HEK293 (cell line): ENCODE results near the gene CHRM3.

Experiments
- MEIS1 ChIP-seq: sonication (generic); formaldehyde crosslinking; IDR thresholded peaks from 2 replicates; pipeline ENCODE4 v1.8.1; 2022; ENCODE audit warnings: missing genetic modification reagents, mild to moderate bottlenecking, borderline replicate concordance
- REST ChIP-seq: fragments of 450-650 bp; formaldehyde crosslinking; IDR thresholded peaks from 2 replicates; pipeline ENCODE4 v1.5.1; 2016; ENCODE audit warnings: missing biosample characterization, missing genetic modification characterization
- SETDB1 ChIP-seq: IDR thresholded peaks from one replicate; pipeline ENCODE4 v1.6.1; 2017; ENCODE audit warnings: mild to moderate bottlenecking, low read length, moderate library complexity, mixed read lengths; ENCODE audit not compliant: insufficient read length
- YY1 ChIP-seq: fragments of 450-650 bp; formaldehyde crosslinking; IDR thresholded peaks from 2 replicates; pipeline ENCODE4 v1.5.1; 2018; ENCODE audit warnings: missing biosample characterization, missing genetic modification characterization
- ZBTB1 ChIP-seq: fragments of 450-650 bp; formaldehyde crosslinking; IDR thresholded peaks from 2 replicates; pipeline ENCODE4 v1.5.1; 2016; ENCODE audit warnings: missing biosample characterization, missing genetic modification characterization
- ZNF157 ChIP-seq: fragments of 450-650 bp; formaldehyde crosslinking; IDR thresholded peaks from 2 replicates; pipeline ENCODE4 v1.5.1; 2016; ENCODE audit warnings: missing biosample characterization, missing genetic modification characterization
- ZNF449 ChIP-seq: fragments of 450-650 bp; formaldehyde crosslinking; IDR thresholded peaks from 2 replicates; pipeline ENCODE4 v1.5.1; 2017; ENCODE audit warnings: missing biosample characterization, mild to moderate bottlenecking, missing genetic modification characterization, moderate library complexity
- TF ChIP-seq, protein P1 (sequence below): fragments of 450-650 bp; formaldehyde crosslinking; IDR thresholded peaks from 2 replicates; pipeline ENCODE4 v1.5.1; 2016; ENCODE audit warnings: missing biosample characterization, missing genetic modification characterization
- TF ChIP-seq, protein P2 (sequence below): fragments of 450-650 bp; formaldehyde crosslinking; optimal IDR thresholded peaks from 2 replicates; pipeline ENCODE3; 2016; ENCODE audit warnings: missing biosample characterization, mild to moderate bottlenecking, missing genetic modification characterization
- TF ChIP-seq, protein P3 (sequence below): fragments of 450-650 bp; formaldehyde crosslinking; IDR thresholded peaks from 2 replicates; pipeline ENCODE4 v1.5.1; 2016; ENCODE audit warnings: missing biosample characterization, missing genetic modification characterization

DNA sequence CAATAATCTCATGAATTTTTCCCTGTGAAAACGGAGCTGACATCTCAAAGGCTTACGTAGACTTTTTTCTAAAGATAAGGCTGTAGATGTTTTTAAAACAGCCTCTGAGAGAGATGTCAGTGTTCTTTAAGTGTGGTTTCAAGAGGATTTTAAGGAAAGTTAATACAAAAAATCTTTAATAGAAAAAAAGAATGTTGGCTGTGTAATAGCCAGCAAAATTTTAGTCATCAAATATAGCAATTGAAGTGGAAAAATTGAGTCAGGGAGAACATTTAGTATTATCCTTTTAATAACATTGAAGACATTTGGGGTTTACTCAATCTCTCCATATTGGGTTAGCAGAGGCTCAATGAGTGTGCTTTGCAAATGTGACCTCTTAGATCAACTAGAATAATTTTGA lies 38.6 kb upstream of the CHRM3 start:
- TF ChIP-seq, protein P1, sequence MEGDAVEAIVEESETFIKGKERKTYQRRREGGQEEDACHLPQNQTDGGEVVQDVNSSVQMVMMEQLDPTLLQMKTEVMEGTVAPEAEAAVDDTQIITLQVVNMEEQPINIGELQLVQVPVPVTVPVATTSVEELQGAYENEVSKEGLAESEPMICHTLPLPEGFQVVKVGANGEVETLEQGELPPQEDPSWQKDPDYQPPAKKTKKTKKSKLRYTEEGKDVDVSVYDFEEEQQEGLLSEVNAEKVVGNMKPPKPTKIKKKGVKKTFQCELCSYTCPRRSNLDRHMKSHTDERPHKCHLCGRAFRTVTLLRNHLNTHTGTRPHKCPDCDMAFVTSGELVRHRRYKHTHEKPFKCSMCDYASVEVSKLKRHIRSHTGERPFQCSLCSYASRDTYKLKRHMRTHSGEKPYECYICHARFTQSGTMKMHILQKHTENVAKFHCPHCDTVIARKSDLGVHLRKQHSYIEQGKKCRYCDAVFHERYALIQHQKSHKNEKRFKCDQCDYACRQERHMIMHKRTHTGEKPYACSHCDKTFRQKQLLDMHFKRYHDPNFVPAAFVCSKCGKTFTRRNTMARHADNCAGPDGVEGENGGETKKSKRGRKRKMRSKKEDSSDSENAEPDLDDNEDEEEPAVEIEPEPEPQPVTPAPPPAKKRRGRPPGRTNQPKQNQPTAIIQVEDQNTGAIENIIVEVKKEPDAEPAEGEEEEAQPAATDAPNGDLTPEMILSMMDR (tag by site-specific recombination), result no peak
- TF ChIP-seq ZNF157 (tag by site-specific recombination), result no peak
- TF ChIP-seq, protein P2, sequence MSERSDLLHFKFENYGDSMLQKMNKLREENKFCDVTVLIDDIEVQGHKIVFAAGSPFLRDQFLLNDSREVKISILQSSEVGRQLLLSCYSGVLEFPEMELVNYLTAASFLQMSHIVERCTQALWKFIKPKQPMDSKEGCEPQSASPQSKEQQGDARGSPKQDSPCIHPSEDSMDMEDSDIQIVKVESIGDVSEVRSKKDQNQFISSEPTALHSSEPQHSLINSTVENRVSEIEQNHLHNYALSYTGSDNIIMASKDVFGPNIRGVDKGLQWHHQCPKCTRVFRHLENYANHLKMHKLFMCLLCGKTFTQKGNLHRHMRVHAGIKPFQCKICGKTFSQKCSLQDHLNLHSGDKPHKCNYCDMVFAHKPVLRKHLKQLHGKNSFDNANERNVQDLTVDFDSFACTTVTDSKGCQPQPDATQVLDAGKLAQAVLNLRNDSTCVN (tag by site-specific recombination), result no peak
- TF ChIP-seq, protein P3, sequence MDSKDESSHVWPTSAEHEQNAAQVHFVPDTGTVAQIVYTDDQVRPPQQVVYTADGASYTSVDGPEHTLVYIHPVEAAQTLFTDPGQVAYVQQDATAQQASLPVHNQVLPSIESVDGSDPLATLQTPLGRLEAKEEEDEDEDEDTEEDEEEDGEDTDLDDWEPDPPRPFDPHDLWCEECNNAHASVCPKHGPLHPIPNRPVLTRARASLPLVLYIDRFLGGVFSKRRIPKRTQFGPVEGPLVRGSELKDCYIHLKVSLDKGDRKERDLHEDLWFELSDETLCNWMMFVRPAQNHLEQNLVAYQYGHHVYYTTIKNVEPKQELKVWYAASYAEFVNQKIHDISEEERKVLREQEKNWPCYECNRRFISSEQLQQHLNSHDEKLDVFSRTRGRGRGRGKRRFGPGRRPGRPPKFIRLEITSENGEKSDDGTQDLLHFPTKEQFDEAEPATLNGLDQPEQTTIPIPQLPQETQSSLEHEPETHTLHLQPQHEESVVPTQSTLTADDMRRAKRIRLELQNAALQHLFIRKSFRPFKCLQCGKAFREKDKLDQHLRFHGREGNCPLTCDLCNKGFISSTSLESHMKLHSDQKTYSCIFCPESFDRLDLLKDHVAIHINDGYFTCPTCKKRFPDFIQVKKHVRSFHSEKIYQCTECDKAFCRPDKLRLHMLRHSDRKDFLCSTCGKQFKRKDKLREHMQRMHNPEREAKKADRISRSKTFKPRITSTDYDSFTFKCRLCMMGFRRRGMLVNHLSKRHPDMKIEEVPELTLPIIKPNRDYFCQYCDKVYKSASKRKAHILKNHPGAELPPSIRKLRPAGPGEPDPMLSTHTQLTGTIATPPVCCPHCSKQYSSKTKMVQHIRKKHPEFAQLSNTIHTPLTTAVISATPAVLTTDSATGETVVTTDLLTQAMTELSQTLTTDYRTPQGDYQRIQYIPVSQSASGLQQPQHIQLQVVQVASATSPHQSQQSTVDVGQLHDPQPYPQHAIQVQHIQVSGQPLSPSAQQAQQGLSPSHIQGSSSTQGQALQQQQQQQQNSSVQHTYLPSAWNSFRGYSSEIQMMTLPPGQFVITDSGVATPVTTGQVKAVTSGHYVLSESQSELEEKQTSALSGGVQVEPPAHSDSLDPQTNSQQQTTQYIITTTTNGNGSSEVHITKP (tag by site-specific recombination), result no peak
- TF ChIP-seq ZNF449 (tag by site-specific recombination), result no peak
- no peak for TF ChIP-seq ZBTB1 (tag by site-specific recombination)
- no peak for TF ChIP-seq MEIS1 (CRISPR knock-in tag)
- TF ChIP-seq YY1 (tag by site-specific recombination), result no peak
- no peak for TF ChIP-seq SETDB1
- no peak for TF ChIP-seq REST (tag by site-specific recombination)
